Panc1 (cell line): ENCODE data around the gene OPN4. TPM values are rescaled to one million over a fixed set of nuclear protein-coding genes. Genes with fewer than 3 reads are reported as not detected.

Experiments
- ATAC-seq: fragments of 200-7000 bp; cut with Tn5 transposase; 2 replicates; pipeline ENCODE4 v1.9.1; 2020; ENCODE audit warnings: mild to moderate bottlenecking, moderate library complexity
- BruUV-seq: library from RNA; stranded (reverse); fragments of 400-500 nt; replicated peaks from 2 replicates; lab custom pipeline; 2021; lab: Mats Ljungman, UMichigan
- CTCF ChIA-PET: fragments of 300-600 bp; sonication (Branson Sonifier 250); formaldehyde crosslinking; loops from one replicate; lab custom pipeline; 2022; ENCODE audit warnings: antibody characterized with exemption; lab: Charles Lee
- POLR2A ChIA-PET: fragments of 300-600 bp; sonication (Branson Sonifier 250); formaldehyde crosslinking; loops from one replicate; lab custom pipeline; 2022; ENCODE audit warnings: antibody characterized with exemption; lab: Charles Lee
- DNase-seq: peaks from one replicate; pipeline ENCODE4 v3.0.0-alpha.2; 2010; ENCODE audit warnings: low read depth, low spot score
- H3K27ac ChIP-seq: 2 replicates; pipeline ENCODE4 v1.5.1; 2011; ENCODE audit warnings: mild to moderate bottlenecking, low read length, inconsistent platforms
- H3K27me3 ChIP-seq: fragments of 200-500 bp; sonication (Bioruptor generic); 2 replicates; pipeline ENCODE4 v1.6.0; 2014; ENCODE audit warnings: low read length, inconsistent platforms; ENCODE audit not compliant: control insufficient read depth, insufficient read depth
- H3K36me3 ChIP-seq: fragments of 200-500 bp; sonication (Bioruptor generic); 2 replicates; pipeline ENCODE4 v1.5.1; 2014; ENCODE audit warnings: inconsistent platforms, mild to moderate bottlenecking, low read length, moderate library complexity; ENCODE audit not compliant: control insufficient read depth, insufficient read depth
- H3K4me1 ChIP-seq: 2 replicates; pipeline ENCODE4 v1.5.1; 2011; ENCODE audit warnings: inconsistent platforms, mild to moderate bottlenecking, low read length, moderate library complexity; ENCODE audit not compliant: control insufficient read depth, insufficient read depth
- H3K4me3 ChIP-seq, 2 experiments: 2 replicates each; pipeline ENCODE4 v1.5.1; 2011 to 2012; ENCODE audit warnings: low read depth in 2 of 2, low read length in 2 of 2, mild to moderate bottlenecking in 2 of 2, inconsistent platforms in 1 of 2, moderate library complexity in 1 of 2
- H3K9me3 ChIP-seq: fragments of 200-500 bp; sonication (Bioruptor generic); 2 replicates; pipeline ENCODE4 v1.5.1; 2014; ENCODE audit warnings: low read depth, mild to moderate bottlenecking, inconsistent platforms, low read length, moderate library complexity; ENCODE audit not compliant: control insufficient read depth, insufficient read depth
- CTCF ChIP-seq: fragments of 450-650 bp; IDR thresholded peaks from 2 replicates; pipeline ENCODE4 v1.5.1; 2017; ENCODE audit warnings: mild to moderate bottlenecking
- POLR2AphosphoS5 ChIP-seq: IDR thresholded peaks from 2 replicates; pipeline ENCODE4 v1.6.1; 2012; ENCODE audit warnings: mild to moderate bottlenecking, low read depth, low read length, moderate library complexity
- REST ChIP-seq, 2 experiments: IDR thresholded peaks; 2 replicates each; pipeline ENCODE4 v1.6.1; 2011 to 2012; ENCODE audit warnings: low read depth in 2 of 2, control low read depth in 1 of 2, low read length in 1 of 2, mild to moderate bottlenecking in 1 of 2, moderate library complexity in 1 of 2; ENCODE audit not compliant: insufficient read depth in 1 of 2
- SIN3A ChIP-seq: IDR thresholded peaks from 2 replicates; pipeline ENCODE4 v1.6.1; 2012; ENCODE audit warnings: low read depth, mild to moderate bottlenecking, low read length, moderate library complexity, borderline replicate concordance; ENCODE audit not compliant: insufficient read depth
- TCF7L2 ChIP-seq: IDR thresholded peaks from 2 replicates; pipeline ENCODE4 v1.6.1; 2011; ENCODE audit warnings: mild to moderate bottlenecking, low read depth, low read length, inconsistent platforms
- in situ Hi-C: cut with HindIII; loops from 2 replicates; pipeline ENCODE4 v1.10.0; 2016; ENCODE audit warnings: low sequenced_read_pairs, low pct_unique_long_range_greater_than_20kb
- intact Hi-C: fragments of 100-400 bp; cut with micrococcal nuclease; formaldehyde crosslinking; loops from one replicate; pipeline ENCODE4 v1.10.0; 2022; ENCODE audit not compliant: unreplicated experiment
- total RNA-seq: library from RNA; stranded (reverse); gene quantifications from one replicate; pipeline ENCODE4 v1.2.1, GENCODE V29; 2021; ENCODE audit not compliant: unreplicated experiment

The OPN4 gene
- total RNA-seq, 1 experiment from 2014 or later, result not detected

GRCh38 chr10:86706977-86707376, 52.6 kb downstream of the OPN4 start:
- Histone ChIP-seq H3K4me1 (peaks cover 16% of the 10 kb centered on the region), H3K27me3 (no peaks in the 10 kb centered on the region), H3K27ac (no peak overlapping the region), H3K9me3 (no peaks in the 10 kb centered on the region), H3K36me3 (no peaks in the 10 kb centered on the region), H3K4me3 (no peak overlapping the region)
- intact Hi-C loops, result no loop called here
- ChIA-PET CTCF (no interaction called here), POLR2A (no interaction called here)
- in situ Hi-C loops, result no loop called here
- ATAC-seq (no peak), DNase-seq (no peak)
- TF ChIP-seq CTCF (no peak), POLR2AphosphoS5 (no peak), SIN3A (no peak)
- no TSS peak for BruUV-seq

- Histone ChIP-seq H3K27ac (no peak overlapping the region), H3K36me3 (no peaks in the 10 kb centered on the region), H3K4me3 (no peak overlapping the region), H3K9me3 (no peaks in the 10 kb centered on the region), H3K4me1 (peaks cover 18% of the 10 kb centered on the region), H3K27me3 (no peaks in the 10 kb centered on the region)
- POLR2A ChIA-PET, result interaction anchor here (0.6 kb wide), 1 partner anchor 771 kb away, joined by 6 read pairs; no protein-coding TSS in a partner anchor
- in situ Hi-C loops (no loop called here), intact Hi-C loops (no loop called here)
- TF ChIP-seq TCF7L2 (no peak), CTCF (no peak), SIN3A (no peak), POLR2AphosphoS5 (no peak)
- DNase-seq (no peak), ATAC-seq (no peak)
- CTCF ChIA-PET, result no interaction called here
- BruUV-seq, result no TSS peak
Observed at GRCh38 chr10:86707505-86707904, 53.2 kb downstream of the OPN4 start.

GRCh38 chr10:86708068-86708782, 53.9 kb downstream of the OPN4 start:
- ChIA-PET POLR2A (interaction anchor here (0.5 to 0.6 kb wide), 4 partner anchors 11 to 772 kb away, joined by 3 to 6 read pairs (median 3); no protein-coding TSS in a partner anchor), CTCF (no interaction called here)
- Histone ChIP-seq H3K9me3 (no peaks in the 10 kb centered on the region), H3K36me3 (no peaks in the 10 kb centered on the region), H3K27ac (no peak overlapping the region), H3K4me1 (peaks cover 18% of the 10 kb centered on the region), H3K27me3 (no peaks in the 10 kb centered on the region), H3K4me3 (no peak overlapping the region)
- no peak for ATAC-seq
- in situ Hi-C loops, result no loop called here
- TF ChIP-seq SIN3A (no peak), REST (IDR thresholded peaks at IDR 0.05; ENCODE audit: insufficient read depth in 1 of 2, low read depth in 2 of 2, low read length in 1 of 2) (no peak), CTCF (no peak), TCF7L2 (no peak), POLR2AphosphoS5 (no peak)
- intact Hi-C loops, result no loop called here
- no peak for DNase-seq
- no TSS peak for BruUV-seq
